Measurements from ENCODE around the gene CD84.

- TF ChIP-seq EZH2 (IDR thresholded peaks at IDR 0.05; ENCODE audit: borderline replicate concordance, low read depth, low read length, severe bottlenecking), result no peak
- TF ChIP-seq CTCF (IDR thresholded peaks at IDR 0.05; ENCODE audit: borderline replicate concordance, extremely low read depth, low read length, poor library complexity, severe bottlenecking), result no peak
These were observed 17.8 kb upstream of the CD84 start for GRCh38 chr1:160597051-160597450.
